Measurements from ENCODE around the gene PDLIM5.

PDLIM5 gene

DNA sequence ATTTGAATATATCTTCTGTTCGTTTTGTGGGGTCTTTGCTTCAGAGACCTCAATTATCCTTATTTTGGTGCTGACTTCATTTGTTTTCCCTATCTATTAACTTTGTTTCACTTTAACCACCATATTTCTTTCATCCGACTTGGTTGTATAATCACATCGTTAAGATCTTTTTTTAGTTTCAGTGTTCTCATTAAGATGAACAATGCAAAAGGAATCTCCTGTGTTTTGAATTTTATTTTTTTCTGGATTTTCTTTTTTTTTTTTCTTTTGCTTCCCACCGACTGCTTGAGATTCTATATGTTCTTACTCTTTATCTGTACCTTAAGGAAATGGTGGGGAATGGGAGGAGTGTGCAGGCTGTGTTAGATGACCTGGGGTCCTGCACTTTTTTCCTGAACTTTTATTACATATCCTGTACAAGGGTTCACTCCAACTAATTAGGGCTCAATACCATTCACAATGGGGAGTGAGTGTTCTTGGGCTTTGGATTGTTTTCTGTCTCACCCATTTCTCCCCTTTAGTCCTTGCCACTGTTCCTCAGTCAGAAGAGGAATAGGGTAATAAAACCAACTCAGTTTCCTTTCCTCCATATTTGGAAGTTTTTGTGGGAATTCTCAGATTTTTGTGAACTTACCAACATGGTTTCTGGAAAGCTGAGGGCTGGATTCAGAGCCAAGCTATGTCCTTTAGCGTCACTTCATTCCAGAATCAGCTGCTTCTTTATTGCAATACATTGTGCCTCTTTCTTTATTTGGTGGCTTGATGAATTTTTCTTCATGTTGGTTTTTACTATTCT, 262.8 kb downstream of the PDLIM5 start:
- Histone ChIP-seq H3K4me3 (replicated peaks; ENCODE audit: low read depth, low read length) (no peak overlapping the region), H3K36me3 (ENCODE audit: control insufficient read depth, insufficient read depth, low read length) (no peaks in the 10 kb centered on the region), H3K27me3 (replicated peaks; ENCODE audit: control insufficient read depth, insufficient read depth, low read length) (no peaks in the 10 kb centered on the region)
- TF ChIP-seq CTCF (IDR thresholded peaks at IDR 0.05; ENCODE audit: insufficient read depth, low read length, poor library complexity, severe bottlenecking) = no peak
- DNase-seq (ENCODE audit: extremely low read depth, insufficient read length) = no peak

- H3K36me3 ChIP-seq (ENCODE audit: control insufficient read depth, insufficient read depth, low read length) = no peaks in the 10 kb centered on the region
- H3K4me3 ChIP-seq (replicated peaks; ENCODE audit: low read depth, low read length) = no peak overlapping the region
- TF ChIP-seq CTCF (IDR thresholded peaks at IDR 0.05; ENCODE audit: insufficient read depth, low read length, poor library complexity, severe bottlenecking) = no peak
- no peak for DNase-seq (ENCODE audit: extremely low read depth, insufficient read length)
- H3K27me3 ChIP-seq (replicated peaks; ENCODE audit: control insufficient read depth, insufficient read depth, low read length) = no peaks in the 10 kb centered on the region
Measured at GRCh38 chr4:94715726-94716125, 264.0 kb downstream of the PDLIM5 start.
